K562 (cell line): ENCODE data around the gene PI16. TPM values are rescaled to one million over a fixed set of nuclear protein-coding genes. Genes with fewer than 3 reads are reported as not detected.

Experiments used
- CBX3 ChIP-seq, 2 experiments: IDR thresholded peaks; 1 replicate in 1 of 2; 2 replicates in 1 of 2; pipeline ENCODE4 v1.6.1; 2012; ENCODE audit warnings: inconsistent platforms in 2 of 2, low read length in 2 of 2, borderline replicate concordance in 1 of 2, control low read depth in 1 of 2
- CEBPB ChIP-seq: fragments of 450-650 bp; IDR thresholded peaks from 2 replicates; pipeline ENCODE4 v1.6.1; 2016; ENCODE audit warnings: missing genetic modification characterization, missing compliant biosample characterization
- ELF1 ChIP-seq: fragments of 200-800 bp; sonication (Bioruptor generic); IDR thresholded peaks from 2 replicates; pipeline ENCODE4 v1.6.1; 2016; ENCODE audit warnings: missing genetic modification characterization, missing compliant biosample characterization
- FOXA3 ChIP-seq, 2 experiments: fragments of 450-650 bp in 1 of 2; sonication (generic) in 1 of 2; formaldehyde crosslinking; IDR thresholded peaks in 1 of 2; conservative IDR thresholded peaks in 1 of 2; 2 replicates each; pipeline versions ENCODE4 v1.4.0 to v1.8.0; 2020 to 2022; ENCODE audit warnings: mild to moderate bottlenecking in 2 of 2, missing genetic modification reagents in 1 of 2
- GTF2F1 ChIP-seq: IDR thresholded peaks from 2 replicates; pipeline ENCODE4 v1.6.1; 2011; ENCODE audit warnings: low read depth, low read length, improper control_type of control experiment
- MECOM ChIP-seq: fragments of 250-450 bp; sonication (Bioruptor Pico); IDR thresholded peaks from 2 replicates; pipeline ENCODE4 v1.8.0; 2022; ENCODE audit warnings: inconsistent platforms
- MEF2A ChIP-seq: IDR thresholded peaks from 2 replicates; pipeline ENCODE4 v1.6.1; 2011; ENCODE audit warnings: low read depth, mild to moderate bottlenecking, low read length, moderate library complexity; ENCODE audit not compliant: control insufficient read depth
- PHF21A ChIP-seq: fragments of 450-650 bp; IDR thresholded peaks from 2 replicates; pipeline ENCODE4 v1.6.1; 2017; ENCODE audit warnings: low read depth, borderline replicate concordance
- POLR2AphosphoS2 ChIP-seq: IDR thresholded peaks from 2 replicates; pipeline ENCODE4 v1.6.1; 2012; ENCODE audit warnings: low read length, improper control_type of control experiment
- RNF2 ChIP-seq: sonication (generic); IDR thresholded peaks from 2 replicates; pipeline ENCODE4 v1.6.1; 2016
- TAF7 ChIP-seq: fragments of 450-650 bp; IDR thresholded peaks from 2 replicates; pipeline ENCODE4 v1.6.1; 2016; ENCODE audit warnings: missing genetic modification characterization, missing compliant biosample characterization
- TEAD1 ChIP-seq, 2 experiments: fragments of 450-650 bp in 1 of 2; sonication (generic) in 1 of 2; formaldehyde crosslinking; IDR thresholded peaks; 2 replicates each; pipeline versions ENCODE4 v1.4.0 to v1.8.0; 2020 to 2022; ENCODE audit warnings: mild to moderate bottlenecking in 2 of 2, missing genetic modification reagents in 1 of 2
- ZEB2 ChIP-seq: fragments of 450-650 bp; IDR thresholded peaks from 2 replicates; pipeline ENCODE4 v1.6.1; 2016
- ZKSCAN8 ChIP-seq: fragments of 200-800 bp; sonication (Bioruptor generic); IDR thresholded peaks from 2 replicates; pipeline ENCODE4 v1.6.1; 2016; ENCODE audit warnings: missing genetic modification characterization, missing compliant biosample characterization
- polyA plus RNA-seq, 8 experiments: library from polyadenylated mRNA; depleted of rRNA in 4 of 8; stranded (reverse) in 5 of 8; unstranded in 3 of 8; fragments of >200 nt; fragmentation: Nextera tagmentation in 2 of 8; fragmentation: Illumina TruSeq in 1 of 8; extraction: Ambion mirVana in 2 of 8; extraction: Trizol in 1 of 8; gene quantifications; 2 replicates each; pipeline versions ENCODE4 v1.2.1 to v1.2.3, GENCODE V29; 2011 to 2014; ENCODE audit warnings: inconsistent platforms in 1 of 8, missing spikeins in 1 of 8
- total RNA-seq, 7 experiments: library from RNA; depleted of rRNA in 6 of 7; stranded (reverse); fragments of >200 nt in 6 of 7; fragmentation: Illumina TruSeq in 2 of 7; extraction: Trizol in 2 of 7; gene quantifications; 2 replicates each; pipeline versions ENCODE4 v1.2.1 to v1.2.3, GENCODE V29; 2011 to 2021; ENCODE audit warnings: low replicate concordance in 1 of 7
- TF ChIP-seq, protein P1 (sequence below): fragments of 250-450 bp; sonication (Bioruptor Pico); IDR thresholded peaks from 2 replicates; pipeline ENCODE4 v1.5.0; 2020; ENCODE audit warnings: mild to moderate bottlenecking, borderline replicate concordance
- TF ChIP-seq, protein P2 (sequence below): fragments of 450-650 bp; conservative IDR thresholded peaks from 2 replicates; pipeline ENCODE4 v1.6.1; 2016; ENCODE audit warnings: missing genetic modification characterization, low read depth, mild to moderate bottlenecking, missing compliant biosample characterization, moderate library complexity
- TF ChIP-seq, protein P3 (sequence below): sonication (generic); formaldehyde crosslinking; IDR thresholded peaks from 2 replicates; pipeline ENCODE4 v1.8.0; 2023; ENCODE audit warnings: mild to moderate bottlenecking, missing genetic modification reagents
- TF ChIP-seq, protein P4 (sequence below): fragments of 450-650 bp; IDR thresholded peaks from 2 replicates; pipeline ENCODE4 v1.7.1; 2018; ENCODE audit warnings: mild to moderate bottlenecking, low read depth; ENCODE audit not compliant: partially characterized antibody

PI16 gene
- total and polyA plus RNA-seq, 9 of the 15 experiments (the other 6 are each of a cell fraction or from before 2014, with no cell fraction given) = 0.06 to 0.18 TPM; not detected in 7

DNA sequence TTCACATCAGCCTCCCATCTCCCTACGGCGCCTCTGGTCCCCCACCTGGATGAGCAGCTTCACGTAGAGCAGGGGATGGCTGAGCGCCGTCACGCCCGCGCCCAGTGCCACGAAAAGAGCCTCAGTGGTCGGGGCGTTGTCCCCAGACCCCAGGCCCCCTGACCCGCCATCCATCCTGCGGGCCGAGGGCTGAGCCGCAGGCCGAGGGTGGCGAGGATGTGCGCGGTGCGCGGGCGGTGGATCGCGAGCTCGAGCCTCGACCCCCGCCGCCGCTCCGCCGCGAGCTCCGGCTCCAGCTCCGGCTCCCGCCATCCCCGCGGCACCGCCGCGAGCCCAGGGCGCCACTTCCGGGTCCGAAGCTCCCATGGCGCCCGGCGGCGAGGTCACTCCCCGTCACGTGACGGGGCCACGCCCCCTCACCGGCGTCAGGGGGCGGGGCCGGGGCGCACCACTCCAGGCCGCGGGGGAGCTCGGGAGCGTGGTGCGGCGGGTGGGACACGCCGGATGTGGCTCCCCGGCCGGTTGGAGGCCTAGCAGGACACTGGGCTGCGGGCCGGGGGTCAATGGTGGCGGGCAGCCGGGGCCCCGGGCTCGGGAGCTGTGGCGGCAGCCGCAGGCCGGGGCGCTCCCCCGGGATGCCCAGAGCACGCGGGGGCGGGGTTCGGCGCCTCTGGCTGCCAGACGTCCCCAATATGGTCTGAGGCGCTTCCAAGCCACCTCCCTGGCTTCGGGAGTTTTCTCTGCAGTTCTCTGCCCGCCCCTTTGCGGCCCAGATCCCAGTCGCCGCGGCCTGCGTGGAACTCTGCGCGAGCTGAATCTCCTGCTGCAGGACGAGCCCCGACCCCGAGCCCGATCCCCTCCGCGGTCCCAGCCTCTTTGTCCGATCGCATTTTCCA, 31.5 kb downstream of the PI16 start, which contains the start of gene MTCH1 (continued):
- TF ChIP-seq FOXA3 (CRISPR knock-in tag; conservative IDR thresholded peaks at IDR 0.05 in 1 of 2, IDR thresholded peaks at IDR 0.05 in 1 of 2) (no peak), PHF21A (no peak), TEAD1 (CRISPR knock-in tag; IDR thresholded peaks at IDR 0.05) (peak in 1 of 2 experiments; percentile 27; a peak in 1 of 4 replicates), MECOM (CRISPR knock-in tag) (no peak), TAF7 (peak; percentile 73), ZEB2 (no peak), POLR2AphosphoS2 (no peak), GTF2F1 (no peak), CBX3 (IDR thresholded peaks at IDR 0.05; ENCODE audit: borderline replicate concordance in 1 of 2, low read length in 2 of 2) (no peak), CEBPB (tag) (no peak), RNF2 (no peak; the same call in 1 of the 2 replicates), ZKSCAN8 (CRISPR knock-in tag) (no peak), MEF2A (no peak), ELF1 (tag) (peak; percentile 100)
- TF ChIP-seq, protein P1, sequence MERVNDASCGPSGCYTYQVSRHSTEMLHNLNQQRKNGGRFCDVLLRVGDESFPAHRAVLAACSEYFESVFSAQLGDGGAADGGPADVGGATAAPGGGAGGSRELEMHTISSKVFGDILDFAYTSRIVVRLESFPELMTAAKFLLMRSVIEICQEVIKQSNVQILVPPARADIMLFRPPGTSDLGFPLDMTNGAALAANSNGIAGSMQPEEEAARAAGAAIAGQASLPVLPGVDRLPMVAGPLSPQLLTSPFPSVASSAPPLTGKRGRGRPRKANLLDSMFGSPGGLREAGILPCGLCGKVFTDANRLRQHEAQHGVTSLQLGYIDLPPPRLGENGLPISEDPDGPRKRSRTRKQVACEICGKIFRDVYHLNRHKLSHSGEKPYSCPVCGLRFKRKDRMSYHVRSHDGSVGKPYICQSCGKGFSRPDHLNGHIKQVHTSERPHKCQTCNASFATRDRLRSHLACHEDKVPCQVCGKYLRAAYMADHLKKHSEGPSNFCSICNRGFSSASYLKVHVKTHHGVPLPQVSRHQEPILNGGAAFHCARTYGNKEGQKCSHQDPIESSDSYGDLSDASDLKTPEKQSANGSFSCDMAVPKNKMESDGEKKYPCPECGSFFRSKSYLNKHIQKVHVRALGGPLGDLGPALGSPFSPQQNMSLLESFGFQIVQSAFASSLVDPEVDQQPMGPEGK (CRISPR knock-in tag) = no peak
- TF ChIP-seq, protein P2, sequence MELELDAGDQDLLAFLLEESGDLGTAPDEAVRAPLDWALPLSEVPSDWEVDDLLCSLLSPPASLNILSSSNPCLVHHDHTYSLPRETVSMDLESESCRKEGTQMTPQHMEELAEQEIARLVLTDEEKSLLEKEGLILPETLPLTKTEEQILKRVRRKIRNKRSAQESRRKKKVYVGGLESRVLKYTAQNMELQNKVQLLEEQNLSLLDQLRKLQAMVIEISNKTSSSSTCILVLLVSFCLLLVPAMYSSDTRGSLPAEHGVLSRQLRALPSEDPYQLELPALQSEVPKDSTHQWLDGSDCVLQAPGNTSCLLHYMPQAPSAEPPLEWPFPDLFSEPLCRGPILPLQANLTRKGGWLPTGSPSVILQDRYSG (tag) = no peak
- TF ChIP-seq, protein P3, sequence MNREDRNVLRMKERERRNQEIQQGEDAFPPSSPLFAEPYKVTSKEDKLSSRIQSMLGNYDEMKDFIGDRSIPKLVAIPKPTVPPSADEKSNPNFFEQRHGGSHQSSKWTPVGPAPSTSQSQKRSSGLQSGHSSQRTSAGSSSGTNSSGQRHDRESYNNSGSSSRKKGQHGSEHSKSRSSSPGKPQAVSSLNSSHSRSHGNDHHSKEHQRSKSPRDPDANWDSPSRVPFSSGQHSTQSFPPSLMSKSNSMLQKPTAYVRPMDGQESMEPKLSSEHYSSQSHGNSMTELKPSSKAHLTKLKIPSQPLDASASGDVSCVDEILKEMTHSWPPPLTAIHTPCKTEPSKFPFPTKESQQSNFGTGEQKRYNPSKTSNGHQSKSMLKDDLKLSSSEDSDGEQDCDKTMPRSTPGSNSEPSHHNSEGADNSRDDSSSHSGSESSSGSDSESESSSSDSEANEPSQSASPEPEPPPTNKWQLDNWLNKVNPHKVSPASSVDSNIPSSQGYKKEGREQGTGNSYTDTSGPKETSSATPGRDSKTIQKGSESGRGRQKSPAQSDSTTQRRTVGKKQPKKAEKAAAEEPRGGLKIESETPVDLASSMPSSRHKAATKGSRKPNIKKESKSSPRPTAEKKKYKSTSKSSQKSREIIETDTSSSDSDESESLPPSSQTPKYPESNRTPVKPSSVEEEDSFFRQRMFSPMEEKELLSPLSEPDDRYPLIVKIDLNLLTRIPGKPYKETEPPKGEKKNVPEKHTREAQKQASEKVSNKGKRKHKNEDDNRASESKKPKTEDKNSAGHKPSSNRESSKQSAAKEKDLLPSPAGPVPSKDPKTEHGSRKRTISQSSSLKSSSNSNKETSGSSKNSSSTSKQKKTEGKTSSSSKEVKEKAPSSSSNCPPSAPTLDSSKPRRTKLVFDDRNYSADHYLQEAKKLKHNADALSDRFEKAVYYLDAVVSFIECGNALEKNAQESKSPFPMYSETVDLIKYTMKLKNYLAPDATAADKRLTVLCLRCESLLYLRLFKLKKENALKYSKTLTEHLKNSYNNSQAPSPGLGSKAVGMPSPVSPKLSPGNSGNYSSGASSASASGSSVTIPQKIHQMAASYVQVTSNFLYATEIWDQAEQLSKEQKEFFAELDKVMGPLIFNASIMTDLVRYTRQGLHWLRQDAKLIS (CRISPR knock-in tag) = no peak
- TF ChIP-seq, protein P4, sequence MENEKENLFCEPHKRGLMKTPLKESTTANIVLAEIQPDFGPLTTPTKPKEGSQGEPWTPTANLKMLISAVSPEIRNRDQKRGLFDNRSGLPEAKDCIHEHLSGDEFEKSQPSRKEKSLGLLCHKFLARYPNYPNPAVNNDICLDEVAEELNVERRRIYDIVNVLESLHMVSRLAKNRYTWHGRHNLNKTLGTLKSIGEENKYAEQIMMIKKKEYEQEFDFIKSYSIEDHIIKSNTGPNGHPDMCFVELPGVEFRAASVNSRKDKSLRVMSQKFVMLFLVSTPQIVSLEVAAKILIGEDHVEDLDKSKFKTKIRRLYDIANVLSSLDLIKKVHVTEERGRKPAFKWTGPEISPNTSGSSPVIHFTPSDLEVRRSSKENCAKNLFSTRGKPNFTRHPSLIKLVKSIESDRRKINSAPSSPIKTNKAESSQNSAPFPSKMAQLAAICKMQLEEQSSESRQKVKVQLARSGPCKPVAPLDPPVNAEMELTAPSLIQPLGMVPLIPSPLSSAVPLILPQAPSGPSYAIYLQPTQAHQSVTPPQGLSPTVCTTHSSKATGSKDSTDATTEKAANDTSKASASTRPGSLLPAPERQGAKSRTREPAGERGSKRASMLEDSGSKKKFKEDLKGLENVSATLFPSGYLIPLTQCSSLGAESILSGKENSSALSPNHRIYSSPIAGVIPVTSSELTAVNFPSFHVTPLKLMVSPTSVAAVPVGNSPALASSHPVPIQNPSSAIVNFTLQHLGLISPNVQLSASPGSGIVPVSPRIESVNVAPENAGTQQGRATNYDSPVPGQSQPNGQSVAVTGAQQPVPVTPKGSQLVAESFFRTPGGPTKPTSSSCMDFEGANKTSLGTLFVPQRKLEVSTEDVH = no peak
